GM21717 (cell line): Measurements from ENCODE around the gene LRP2BP.

Experiments used
- ATAC-seq: cut with Tn5 transposase; IDR thresholded peaks from one replicate; pipeline ENCODE4 v1.9.1; 2021; ENCODE audit warnings: mild to moderate bottlenecking, moderate library complexity; ENCODE audit not compliant: unreplicated experiment

The LRP2BP gene

GRCh38 chr4:185395238-185395955 lies at the start of gene LRP2BP:
LRP2BP (minus strand) TSS chr4:185395924; CDS start chr4:185378186, 17,738 bp downstream.
- no peak for ATAC-seq

- ATAC-seq = no peak
These were observed 49.5 kb upstream of the LRP2BP start for GRCh38 chr4:185445209-185445608.

- no peak for ATAC-seq
These were observed 45.8 kb upstream of the LRP2BP start for GRCh38 chr4:185441479-185441878.

- peak; percentile 55 for ATAC-seq
These were observed 42.1 kb upstream of the LRP2BP start for GRCh38 chr4:185437809-185438208.

GRCh38 chr4:185435466-185435865 lies 39.7 kb upstream of the LRP2BP start:
- ATAC-seq = no peak

- no peak for ATAC-seq
These were observed 33.9 kb upstream of the LRP2BP start for GRCh38 chr4:185429660-185430059.

GRCh38 chr4:185426960-185427688 lies 31.4 kb upstream of the LRP2BP start:
- no peak for ATAC-seq

GRCh38 chr4:185425647-185426352 lies 30.1 kb upstream of the LRP2BP start, which contains the start of gene UFSP2:
UFSP2 (minus strand) TSS chr4:185425964; CDS start chr4:185425868, 96 bp downstream.
- peak; percentile 93 for ATAC-seq

GRCh38 chr4:185424905-185425646 lies 29.4 kb upstream of the LRP2BP start:
- ATAC-seq = peak; percentile 17

GRCh38 chr4:185421366-185422124 lies 25.8 kb upstream of the LRP2BP start:
- no peak for ATAC-seq

- ATAC-seq = no peak
These were observed 21.2 kb upstream of the LRP2BP start for GRCh38 chr4:185416955-185417354.

GRCh38 chr4:185412412-185412811 lies 16.7 kb upstream of the LRP2BP start:
- no peak for ATAC-seq

GRCh38 chr4:185411849-185412248 lies 16.1 kb upstream of the LRP2BP start:
- ATAC-seq = no peak

GRCh38 chr4:185408432-185408831 lies 12.7 kb upstream of the LRP2BP start:
- no peak for ATAC-seq

- ATAC-seq = peak; percentile 62
These were observed 9.7 kb upstream of the LRP2BP start for GRCh38 chr4:185405296-185405999.

- ATAC-seq = no peak
These were observed 8.3 kb upstream of the LRP2BP start for GRCh38 chr4:185404031-185404430.

- ATAC-seq = no peak
These were observed 3.7 kb upstream of the LRP2BP start for GRCh38 chr4:185399466-185399865.

- ATAC-seq = no peak
These were observed 2.9 kb upstream of the LRP2BP start for GRCh38 chr4:185398618-185399017.

- peak; percentile 3 for ATAC-seq
These were observed 1.1 kb upstream of the LRP2BP start, which contains the start of gene ANKRD37 for GRCh38 chr4:185396724-185397385. ANKRD37 (plus strand) TSS chr4:185396841; CDS start chr4:185396924, 83 bp downstream.
